Measurements from ENCODE around the gene ANKEF1.
"Not testable (repeated sequence)": the region's sequence is repeated elsewhere in the genome, so short reads cannot be mapped to it uniquely, and the experiment has no call there.

The ANKEF1 gene

DNA sequence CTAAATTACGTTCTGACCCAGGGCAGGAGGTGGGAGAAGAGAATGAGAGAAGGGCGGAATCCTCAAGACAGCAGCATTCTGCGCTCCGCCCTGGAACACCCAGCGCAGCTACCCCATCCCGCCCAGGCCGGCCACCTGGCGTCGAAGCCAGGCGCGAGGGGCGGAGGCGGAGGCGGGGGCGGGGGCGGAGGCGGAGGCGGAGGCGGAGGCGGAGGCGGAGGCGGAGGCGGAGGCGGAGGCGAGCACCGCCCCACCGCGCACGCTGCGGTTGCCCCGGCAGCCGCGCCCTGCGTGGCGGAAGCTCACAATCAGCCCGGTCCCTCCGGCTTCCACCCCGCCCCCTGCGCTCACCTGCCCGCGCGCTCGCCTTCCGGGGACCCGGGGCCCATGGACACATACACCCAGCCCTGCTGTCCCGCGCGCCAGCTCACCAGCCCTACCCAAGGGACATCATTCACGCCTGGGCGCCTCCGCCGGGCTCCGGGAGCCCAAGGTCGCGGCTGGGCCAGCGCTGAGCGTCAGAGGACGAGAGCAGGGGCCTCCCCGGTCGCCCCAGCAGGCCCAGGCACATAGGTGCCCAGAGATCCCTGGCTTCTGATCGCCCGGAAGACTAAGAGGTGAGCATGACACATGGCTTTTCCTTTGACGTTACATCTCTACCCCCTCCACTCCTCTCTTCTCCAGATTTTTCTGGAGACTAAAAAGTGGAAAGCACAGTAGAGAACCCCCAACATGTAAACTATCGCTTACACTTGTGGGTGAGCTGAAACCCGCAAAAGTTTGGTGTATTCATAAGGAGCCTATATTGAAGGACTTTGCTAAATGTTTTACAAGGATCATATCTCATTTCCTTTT lies at the start of gene ANKEF1:
Gene ANKEF1 (plus strand): TSS at position 271 of the 855 bp plus-strand sequence. CDS start 3,315 bp downstream, outside the sequence.
- FAIRE-seq: no peak

DNA sequence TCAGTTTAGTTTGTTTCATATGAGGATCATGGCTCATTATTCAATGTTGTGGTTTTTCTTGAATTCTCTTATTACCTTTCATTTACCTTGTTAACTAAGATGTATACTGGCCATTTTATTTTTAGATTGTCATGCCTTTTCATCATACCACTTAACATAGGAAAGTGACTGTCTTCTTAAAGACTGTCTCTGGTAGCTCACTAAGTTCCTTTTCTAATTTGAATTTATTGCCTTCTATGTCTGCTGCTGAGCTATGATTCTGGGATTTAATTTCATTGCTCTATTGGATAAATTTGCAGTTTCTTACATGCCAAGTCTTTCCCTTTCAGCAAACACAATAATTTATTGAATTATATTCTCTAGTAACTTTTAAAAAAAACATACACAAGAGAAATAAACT lies 49.5 kb upstream of the ANKEF1 start:
- FAIRE-seq: no peak

DNA sequence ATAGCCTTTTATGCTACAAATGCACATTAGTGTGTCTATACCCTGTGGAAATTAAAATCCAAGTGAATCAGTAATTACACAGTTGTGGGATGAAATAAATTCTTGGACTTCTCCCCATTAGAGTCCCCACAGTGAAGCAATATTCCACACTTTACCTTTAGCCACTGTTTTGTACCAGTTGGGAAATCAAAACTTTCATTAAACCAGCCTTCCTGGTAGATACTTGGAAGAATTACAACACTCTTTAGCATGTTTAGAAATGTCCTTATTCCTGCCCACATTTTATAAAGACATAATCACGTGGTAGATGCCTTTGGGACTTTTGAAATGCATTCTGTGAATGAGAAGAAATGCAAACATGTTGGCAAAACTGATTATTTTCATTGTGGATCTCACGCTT lies 49.0 kb upstream of the ANKEF1 start:
- FAIRE-seq: no peak

DNA sequence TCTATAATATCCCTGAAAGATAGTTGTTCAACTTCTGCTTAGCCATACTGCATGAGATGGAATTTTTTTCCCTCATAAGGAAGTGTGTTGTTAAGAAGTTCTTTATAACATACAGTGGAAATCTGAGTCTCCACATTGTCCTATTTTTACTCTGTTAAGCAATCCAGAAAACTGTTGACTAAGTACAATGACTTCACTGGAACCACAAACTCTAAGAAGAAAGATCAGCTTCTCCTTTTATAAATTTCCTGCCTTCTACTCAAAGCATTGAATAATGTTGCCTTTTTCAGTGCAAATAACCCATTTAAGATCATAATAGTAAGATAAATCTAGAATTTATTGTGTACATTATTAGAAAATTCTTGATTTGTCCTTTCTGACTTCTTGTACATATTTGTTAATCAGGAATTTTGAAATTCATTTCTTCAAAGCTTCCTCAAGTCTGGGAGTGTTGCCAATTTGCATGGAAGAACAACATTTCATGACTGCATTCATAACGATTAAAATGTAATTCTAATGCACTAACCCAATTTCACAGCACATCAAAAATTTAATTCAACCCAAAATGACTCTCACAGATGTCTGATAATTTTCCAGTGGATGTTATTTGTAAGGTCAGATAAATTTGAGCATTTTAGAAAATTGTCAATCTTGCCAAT lies 45.6 kb upstream of the ANKEF1 start:
- no peak for FAIRE-seq

DNA sequence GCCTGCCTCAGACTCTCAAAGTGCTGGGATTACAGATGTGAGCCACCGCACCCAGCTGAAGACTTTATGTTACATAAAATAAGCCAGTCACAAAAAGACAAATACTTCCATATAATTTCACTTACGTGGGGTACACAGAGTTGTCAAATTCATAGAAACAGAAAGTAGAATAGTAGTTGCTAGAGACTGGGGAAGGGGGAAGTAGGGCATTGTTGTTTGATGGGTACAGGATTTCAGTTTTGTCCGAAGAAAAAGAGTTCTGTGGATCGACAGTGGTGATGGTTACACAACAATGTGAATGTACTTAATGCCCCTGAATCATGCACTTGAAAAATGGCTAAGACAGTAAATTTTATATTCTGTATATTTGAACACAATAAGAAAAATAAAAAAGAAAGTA lies 41.6 kb upstream of the ANKEF1 start:
- no peak for FAIRE-seq

DNA sequence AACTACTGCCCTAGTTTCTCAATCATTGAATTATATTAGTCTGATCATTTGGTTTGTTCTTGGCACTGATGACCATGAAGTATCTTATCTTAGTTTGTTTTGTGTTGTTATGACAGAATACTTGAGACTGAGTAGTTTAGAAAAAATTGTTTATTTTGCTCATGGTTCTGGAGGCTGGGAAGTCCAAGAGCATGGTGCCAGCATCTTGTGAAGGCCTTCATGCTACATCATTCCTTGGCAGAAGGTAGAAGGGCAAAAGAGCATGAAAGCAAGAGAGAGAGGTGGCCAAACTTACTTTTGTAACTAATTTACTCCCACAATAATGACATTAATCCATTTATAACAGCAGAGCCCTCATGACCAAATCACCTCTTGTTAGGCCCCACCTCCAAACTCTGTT lies 40.1 kb upstream of the ANKEF1 start:
- FAIRE-seq: no peak

DNA sequence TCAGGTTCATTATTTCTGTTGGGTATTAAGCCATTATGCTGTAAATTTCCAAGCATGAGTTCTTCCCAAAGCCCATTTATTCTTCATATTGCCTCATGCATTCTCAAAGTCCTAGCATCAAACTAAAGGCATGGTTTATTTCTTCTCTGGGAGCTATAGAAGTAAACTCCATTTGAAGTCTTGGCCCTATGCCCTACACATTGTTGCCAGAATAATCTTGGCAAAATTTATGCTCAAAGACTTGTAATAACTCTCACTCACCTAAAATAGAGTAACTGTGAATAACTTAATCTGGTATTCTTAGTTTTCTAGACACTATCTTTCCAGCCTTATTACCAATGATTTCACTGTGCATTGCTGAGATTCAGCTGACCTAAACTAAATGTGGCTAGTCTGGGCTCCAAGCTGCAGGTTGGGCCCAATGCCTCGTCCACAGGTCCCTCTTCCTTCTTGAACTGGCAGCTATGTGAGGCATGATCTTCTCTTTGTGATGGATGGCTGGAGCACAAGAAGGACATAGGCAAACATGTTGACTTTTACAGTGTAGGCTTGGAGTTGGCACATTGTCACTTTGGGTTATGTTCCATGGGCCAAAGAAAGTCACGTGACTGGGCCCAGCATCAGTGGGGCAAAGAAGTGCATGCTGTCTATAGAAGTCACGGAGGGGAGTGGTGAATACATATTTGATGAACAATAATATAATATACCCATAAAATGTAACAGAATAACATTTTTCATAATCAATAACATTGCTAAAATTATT lies 39.1 kb upstream of the ANKEF1 start:
- FAIRE-seq: no peak

DNA sequence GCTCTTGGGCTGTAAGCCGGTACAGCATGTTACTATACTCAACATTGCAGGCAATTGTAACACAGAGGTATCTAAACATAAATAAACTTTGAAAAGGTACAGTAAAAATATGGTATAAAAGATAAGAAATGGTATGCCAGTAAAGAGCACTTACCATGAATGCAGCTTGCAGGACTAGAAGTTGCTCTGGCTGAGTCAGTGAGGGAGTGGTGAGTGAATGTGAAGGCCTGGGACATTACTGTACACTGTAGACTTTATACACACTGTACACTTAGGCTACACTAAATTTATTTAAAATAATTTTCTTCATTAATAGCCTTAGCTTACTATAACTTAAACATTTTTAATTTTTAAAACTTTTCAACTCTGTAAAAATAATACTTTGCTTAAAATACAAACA lies 37.8 kb upstream of the ANKEF1 start:
- FAIRE-seq: no peak

DNA sequence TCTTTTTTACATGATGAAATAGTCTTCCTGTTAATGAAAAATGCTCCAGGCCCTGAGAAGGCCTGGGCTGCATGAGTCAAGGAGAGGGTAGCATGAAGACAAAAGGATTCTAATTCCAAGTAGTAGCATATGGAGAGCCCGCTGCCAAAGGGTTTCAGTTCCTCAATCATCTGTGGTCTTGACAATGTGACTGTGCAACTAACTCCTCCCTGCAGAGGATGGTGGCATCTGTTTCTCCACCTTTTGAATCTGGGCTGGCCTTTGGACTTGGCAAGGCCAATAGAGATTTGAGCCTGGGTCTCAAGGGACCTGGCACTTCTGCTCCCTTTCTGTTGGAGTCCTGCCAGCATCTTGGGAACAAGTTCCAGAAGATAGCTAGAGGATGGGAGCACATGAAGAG lies 35.1 kb upstream of the ANKEF1 start:
- no peak for FAIRE-seq

DNA sequence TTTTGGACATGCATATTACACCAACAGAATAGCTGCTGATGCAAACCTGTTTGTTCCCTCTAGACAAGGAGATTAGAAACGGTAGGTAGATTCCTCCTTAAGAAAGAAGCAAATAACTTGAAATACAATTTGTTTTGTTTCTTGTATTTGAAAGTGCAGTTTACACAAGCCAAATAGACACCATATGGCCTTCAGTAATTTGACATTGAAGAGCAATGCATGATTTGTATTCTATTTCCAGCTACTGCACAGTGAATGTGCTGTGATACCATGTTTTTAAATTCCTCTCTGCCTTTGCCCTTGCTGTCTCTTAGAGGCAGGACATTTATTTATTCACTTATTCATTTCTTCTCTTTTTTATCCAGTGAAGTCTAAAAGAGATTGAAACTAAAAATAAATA lies 31.9 kb upstream of the ANKEF1 start:
- FAIRE-seq: no peak

DNA sequence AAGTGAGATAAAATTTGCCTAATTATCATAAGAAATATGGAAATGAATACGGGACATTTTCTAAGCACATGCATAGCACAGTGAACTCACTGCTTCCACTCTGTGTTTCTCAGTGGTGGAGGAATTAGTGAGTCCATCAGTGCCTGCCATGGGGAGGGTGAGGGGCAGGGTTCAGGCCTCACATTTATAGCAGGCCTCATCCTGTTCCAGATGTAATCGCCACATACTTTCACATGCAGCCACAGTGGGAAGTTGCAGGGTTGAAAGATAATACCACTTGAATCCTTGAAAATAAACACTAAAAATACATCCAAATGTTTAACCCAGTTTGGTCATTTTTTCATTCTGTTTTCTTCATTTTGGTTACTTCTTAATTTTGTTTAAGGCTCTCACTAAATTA lies 29.9 kb upstream of the ANKEF1 start:
- no peak for FAIRE-seq

DNA sequence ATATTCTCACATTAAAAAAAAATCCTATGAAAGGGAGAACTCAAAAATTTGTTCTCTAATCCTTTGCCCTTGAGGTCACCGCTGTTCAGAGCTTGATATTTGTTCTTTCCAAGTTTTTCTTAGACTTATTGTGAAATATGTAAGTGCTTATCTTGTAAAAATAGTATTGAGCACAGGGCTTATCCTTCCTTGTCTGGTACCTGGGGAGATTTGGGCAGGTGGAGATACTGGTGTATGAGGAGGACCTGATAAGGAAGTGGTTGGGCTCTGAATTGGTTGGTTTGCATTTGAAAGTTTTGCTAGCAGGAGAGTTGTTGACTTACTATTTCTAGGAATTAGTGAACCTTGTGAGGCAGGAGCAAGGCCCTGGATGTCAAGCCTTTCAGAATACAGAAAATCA lies 28.9 kb upstream of the ANKEF1 start:
- no peak for FAIRE-seq

DNA sequence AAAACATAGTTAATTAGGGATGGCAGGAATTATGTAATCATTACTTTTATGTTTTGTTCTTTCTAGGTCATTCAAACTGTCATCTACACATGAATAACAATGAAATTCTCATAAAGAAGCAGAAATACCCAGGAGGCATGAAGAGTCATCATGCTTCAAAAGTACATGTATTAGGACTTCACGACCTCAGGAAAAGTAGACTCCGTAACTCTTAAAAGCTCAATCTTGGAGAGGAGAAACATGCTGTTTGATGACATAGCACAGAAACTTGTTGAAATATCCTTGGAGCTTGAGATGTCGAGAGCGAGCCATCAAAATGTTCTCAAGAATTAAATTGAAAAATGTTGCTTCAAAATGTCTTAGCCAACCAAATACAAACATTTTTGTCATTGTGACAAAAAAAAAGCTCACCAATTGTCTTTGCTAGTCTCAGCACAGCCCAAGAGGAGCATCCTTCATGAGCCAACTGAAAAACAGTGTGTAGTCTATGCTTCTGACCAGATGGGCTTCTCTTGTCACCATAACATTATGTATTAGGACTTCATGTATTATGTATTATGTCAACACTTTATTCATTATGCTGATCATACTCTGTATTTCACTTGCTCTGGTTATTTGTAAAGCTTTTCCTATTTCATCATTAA lies 28.2 kb upstream of the ANKEF1 start:
- FAIRE-seq: no peak

DNA sequence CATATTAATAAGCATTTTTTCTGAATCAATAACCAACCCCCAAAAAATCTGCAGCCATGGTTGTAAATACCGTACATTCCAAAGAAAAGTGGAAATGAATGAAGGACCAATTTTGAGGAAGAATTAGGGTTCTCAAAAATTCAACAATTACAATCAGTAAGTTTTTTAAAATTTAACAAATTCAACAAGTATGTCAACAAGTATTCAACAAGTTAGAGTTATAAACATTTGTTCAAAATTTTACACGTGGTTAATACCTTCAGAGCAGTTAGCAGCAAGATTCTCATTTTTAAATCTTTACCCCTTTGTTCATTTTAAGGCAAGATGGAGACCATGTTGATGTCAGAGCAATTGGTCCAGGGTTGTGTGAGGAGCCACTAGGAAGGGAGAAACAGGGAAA lies 27.6 kb upstream of the ANKEF1 start:
- no peak for FAIRE-seq

DNA sequence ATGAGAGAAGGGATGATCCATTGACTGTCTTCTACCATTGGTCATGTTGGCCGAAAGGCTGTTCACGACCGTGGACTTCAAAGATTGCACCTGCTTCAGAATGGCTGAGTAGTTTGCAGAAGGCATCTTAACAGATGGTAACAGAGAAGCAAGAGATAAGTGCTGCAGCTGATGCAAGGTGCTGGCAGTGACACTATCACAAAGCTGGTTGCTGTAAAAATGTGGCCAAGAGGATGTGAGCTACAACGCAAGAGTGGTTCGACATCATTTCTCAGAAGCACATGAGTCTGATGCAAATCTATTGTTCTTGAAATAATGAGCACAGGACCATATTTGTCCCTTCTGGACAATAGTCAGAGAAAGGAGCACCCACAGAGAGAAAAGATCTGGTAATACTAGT lies 27.0 kb upstream of the ANKEF1 start:
- FAIRE-seq: no peak

DNA sequence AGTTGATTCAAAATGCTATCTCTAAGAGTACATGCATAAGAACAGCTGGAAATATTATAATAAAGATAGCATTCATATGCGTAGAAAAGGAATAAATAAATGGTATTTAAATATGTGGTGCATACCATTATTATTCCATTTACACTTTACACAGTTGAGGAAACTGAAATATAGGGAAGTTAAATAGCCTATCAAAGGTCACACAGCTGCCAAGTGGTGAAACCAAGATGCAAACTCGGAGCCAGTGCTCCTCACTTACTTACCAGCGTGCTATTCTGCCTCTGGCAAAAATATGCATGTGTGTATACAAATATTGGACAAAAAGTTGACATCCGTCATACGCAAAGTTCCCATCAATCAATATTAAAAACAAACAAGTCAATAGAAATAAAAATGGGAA lies 22.3 kb upstream of the ANKEF1 start:
- FAIRE-seq: no peak

DNA sequence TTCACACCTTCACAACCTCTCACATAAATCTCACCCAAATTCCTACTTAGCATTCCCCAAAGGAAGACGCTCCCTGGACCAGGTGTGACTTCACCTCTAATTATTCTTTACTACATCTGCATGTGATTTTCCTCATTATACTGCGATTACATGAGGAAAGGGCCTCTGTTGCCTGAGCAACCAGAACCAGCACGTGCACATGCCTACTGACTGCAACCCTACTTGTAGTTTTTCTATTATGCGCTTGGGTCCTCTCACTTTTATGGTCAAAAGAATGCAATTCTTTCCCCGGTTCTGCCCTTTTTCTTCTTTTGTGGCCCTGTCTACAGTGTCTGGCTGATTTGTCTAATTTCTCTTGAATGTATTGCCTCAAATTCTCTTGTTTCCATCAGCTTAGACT lies 20.4 kb upstream of the ANKEF1 start:
- FAIRE-seq: no peak

DNA sequence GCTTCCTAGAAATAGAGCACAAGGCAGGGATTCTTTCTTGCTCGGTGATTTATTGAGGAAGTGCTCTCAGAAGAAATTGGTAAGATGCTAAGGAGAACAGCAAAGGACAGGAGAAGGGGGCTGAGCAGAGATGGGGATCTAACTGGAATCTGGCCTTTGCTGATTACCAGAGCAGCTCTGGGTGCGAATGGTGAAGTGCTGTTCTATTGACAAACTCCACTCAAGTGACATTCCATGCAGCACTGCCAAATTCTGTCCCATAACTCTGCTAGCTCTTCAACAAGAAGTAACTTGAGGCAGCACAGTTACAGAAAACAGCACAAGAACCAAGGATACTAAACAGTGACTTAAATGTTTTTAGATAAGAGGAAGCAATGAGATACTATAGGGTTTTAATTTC lies 13.8 kb upstream of the ANKEF1 start:
- no peak for FAIRE-seq

DNA sequence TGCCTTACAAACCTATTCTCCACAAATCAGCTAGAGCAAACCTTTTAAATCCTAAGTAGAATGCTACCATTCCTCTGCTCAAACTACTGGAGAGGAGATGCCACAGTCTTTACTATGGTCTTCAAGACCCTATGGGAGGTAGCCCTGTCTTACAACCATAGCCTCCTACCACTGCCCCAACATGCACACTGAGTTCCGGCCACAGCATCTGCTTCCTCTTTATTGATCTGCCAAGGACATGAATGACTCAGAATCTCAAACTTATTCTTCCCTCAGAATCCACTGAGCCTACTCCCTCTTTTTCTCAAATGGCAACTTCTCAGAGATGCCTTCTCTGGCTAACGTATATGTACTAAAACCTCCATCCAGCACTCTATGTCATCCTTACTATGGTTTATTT lies 12.2 kb upstream of the ANKEF1 start:
- FAIRE-seq: no peak

DNA sequence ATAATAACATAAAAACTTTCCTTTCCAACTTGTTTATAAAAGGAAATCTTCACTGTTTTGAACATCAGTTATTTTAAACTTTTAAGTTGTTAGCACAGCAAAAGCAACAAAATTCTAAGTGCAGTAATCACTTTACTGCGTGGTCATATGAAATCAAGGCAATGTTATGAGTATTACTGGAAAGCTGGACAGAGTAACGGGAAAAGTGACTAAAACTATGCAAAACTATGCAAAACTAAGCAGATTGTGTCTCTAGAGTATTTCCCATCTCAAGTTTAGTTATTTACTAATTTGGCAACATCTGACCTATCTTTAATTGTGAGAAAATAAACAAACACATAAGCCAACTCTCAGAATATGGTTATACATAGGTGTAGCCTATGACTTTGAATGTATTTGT lies 10.9 kb upstream of the ANKEF1 start:
- FAIRE-seq: no peak

DNA sequence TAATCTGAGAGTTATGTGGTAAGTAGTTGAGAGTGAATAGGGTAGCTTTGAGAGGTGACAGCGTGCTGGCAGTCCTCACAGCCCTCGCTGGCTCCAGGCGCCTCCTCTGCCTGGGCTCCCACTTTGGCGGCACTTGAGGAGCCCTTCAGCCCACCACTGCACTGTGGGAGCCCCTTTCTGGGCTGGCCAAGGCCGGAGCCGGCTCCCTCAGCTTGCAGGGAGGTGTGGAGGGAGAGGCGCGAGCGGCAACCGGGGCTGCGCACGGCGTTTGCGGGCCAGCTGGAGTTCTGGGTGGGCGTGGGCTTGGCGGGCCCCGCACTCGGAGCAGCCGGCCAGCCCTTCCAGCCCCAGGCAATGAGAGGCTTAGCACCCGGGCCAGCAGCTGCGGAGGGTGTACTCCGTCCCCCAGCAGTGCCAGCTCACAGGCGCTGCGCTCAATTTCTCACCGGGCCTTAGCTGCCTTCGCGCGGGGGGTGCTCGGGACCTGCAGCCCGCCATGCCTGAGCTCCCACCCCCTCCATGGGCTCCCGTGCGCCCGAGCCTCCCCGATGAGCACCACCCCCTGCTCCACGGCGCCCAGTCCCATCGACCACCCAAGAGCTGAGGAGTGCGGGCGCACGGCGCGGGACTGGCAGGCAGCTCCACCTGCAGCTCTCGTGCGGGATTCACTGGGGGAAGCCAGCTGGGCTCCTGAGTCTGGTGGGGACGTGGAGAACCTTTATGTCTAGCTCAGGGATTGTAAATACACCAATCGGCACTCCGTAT lies 3.2 kb upstream of the ANKEF1 start:
- not testable (repeated sequence) for FAIRE-seq

DNA sequence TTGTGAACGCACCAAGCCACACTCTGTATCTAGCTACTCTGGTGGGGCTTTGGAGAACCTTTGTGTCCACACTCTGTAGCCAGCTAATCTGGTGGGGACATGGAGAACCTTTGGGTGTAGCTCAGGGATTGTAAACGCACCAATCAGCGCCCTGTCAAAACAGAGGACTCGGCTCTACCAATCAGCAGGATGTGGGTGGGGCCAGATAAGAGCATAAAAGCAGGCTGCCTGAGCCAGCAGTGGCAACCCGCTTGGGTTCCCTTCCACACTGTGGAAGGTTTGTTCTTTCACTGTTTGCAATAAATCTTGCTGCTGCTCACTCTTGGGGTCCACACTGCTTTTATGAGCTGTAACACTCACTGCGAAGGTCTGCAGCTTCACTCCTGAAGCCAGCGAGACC lies 2.5 kb upstream of the ANKEF1 start:
- not testable (repeated sequence) for FAIRE-seq
